CMK (cell line): Measurements from ENCODE around the gene SLC49A3.
A peak's percentile ranks its signal among the peaks of the same experiment; 100 is the strongest.
"Not testable (repeated sequence)": the region's sequence is repeated elsewhere in the genome, so short reads cannot be mapped to it uniquely, and the experiment has no call there.

Experiments
- DNase-seq: peaks from one replicate; pipeline ENCODE4 v3.0.0-alpha.2; 2010; ENCODE audit warnings: low read depth

Gene SLC49A3

GRCh38 chr4:721261-722168 lies 32.6 kb upstream of the SLC49A3 start:
- no peak for DNase-seq

- no peak for DNase-seq
Measured at GRCh38 chr4:720111-720860, 31.3 kb upstream of the SLC49A3 start.

- DNase-seq = no peak
Measured at GRCh38 chr4:718460-718859, 29.5 kb upstream of the SLC49A3 start.

- no peak for DNase-seq
Measured at GRCh38 chr4:717601-718320, 28.8 kb upstream of the SLC49A3 start.

GRCh38 chr4:714087-714486 lies 25.1 kb upstream of the SLC49A3 start:
- no peak for DNase-seq

GRCh38 chr4:712916-713632 lies 24.1 kb upstream of the SLC49A3 start:
- DNase-seq = no peak

- no peak for DNase-seq
Measured at GRCh38 chr4:712093-712492, 23.1 kb upstream of the SLC49A3 start.

GRCh38 chr4:710916-711315 lies 22.0 kb upstream of the SLC49A3 start:
- no peak for DNase-seq

- no peak for DNase-seq
Measured at GRCh38 chr4:710116-710515, 21.2 kb upstream of the SLC49A3 start.

- no peak for DNase-seq
Measured at GRCh38 chr4:709348-709747, 20.4 kb upstream of the SLC49A3 start.

GRCh38 chr4:708631-708933 lies 19.6 kb upstream of the SLC49A3 start:
- no peak for DNase-seq

GRCh38 chr4:707929-708630 lies 19.1 kb upstream of the SLC49A3 start:
- DNase-seq = no peak

- no peak for DNase-seq
Measured at GRCh38 chr4:706834-707598, 18.1 kb upstream of the SLC49A3 start.

GRCh38 chr4:706083-706633 lies 17.2 kb upstream of the SLC49A3 start:
- DNase-seq = not testable (repeated sequence)

- DNase-seq = peak; percentile 89
Measured at GRCh38 chr4:705278-706082, 16.5 kb upstream of the SLC49A3 start, which contains the start of gene PCGF3. TSS of gene PCGF3 (plus strand) at chr4:705832. CDS start at chr4:733681, 27,849 bp downstream.

- no peak for DNase-seq
Measured at GRCh38 chr4:704971-705277, 16.0 kb upstream of the SLC49A3 start.

GRCh38 chr4:704198-704891 lies 15.4 kb upstream of the SLC49A3 start:
- no peak for DNase-seq

- DNase-seq = no peak
Measured at GRCh38 chr4:703336-704197, 14.6 kb upstream of the SLC49A3 start.
